Putamen (tissue), 1 donor: ENCODE measurements around the gene DCHS1.
A peak's percentile ranks its signal among the peaks of the same experiment; 100 is the strongest.

Source experiments
- DNase-seq: peaks from one replicate; pipeline ENCODE4 v3.0.0-alpha.2; 2016; ENCODE audit warnings: low spot score

Gene DCHS1

DNA sequence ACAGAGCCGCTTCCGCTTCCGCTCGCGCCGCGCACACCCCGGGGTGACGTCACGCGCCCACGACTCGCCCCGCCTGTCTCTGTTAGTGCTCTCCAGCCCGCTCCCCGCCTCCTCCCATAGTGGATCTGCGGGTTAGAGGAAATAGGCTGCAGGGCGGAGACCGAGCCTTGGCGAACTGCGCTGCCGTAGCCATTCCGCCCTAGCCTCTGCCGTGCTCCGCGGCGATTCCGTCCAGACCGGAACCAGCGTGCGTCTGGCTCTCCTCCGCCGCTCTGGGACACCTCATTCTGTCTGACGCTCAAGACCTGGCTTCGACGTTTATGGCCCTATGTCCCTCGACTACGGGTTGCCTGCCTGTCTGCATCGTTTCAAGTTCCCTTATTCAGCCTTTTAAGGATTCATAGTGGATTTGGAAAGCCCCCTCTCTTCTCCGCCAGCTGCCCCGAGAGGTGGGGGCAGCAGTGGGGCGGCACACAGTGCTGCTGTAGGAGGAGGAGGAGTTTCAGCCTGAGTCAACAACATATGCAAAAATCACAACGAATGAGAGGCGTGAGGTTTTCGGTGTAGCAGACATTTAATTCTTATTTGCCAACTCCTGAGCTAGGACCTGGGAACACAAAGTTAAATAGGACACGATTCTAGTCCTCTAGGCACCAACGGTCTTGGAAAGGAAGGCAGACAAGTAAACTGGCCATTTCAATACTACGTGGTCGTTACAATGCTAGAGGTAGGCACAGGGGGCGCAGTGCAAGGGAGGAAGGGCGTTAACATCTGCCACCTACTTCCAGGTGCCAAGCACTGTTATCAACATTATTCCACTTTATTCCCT lies 43.2 kb downstream of the DCHS1 start, which contains the start of gene TAF10:
TSS of gene TAF10 (minus strand) at position 4 of the 829 bp plus-strand sequence. CDS start 27 bp downstream, outside the sequence.
- peak; percentile 96 for DNase-seq

GRCh38 chr11:6611963-6612212 lies 43.7 kb downstream of the DCHS1 start:
- peak; percentile 13 for DNase-seq

DNA sequence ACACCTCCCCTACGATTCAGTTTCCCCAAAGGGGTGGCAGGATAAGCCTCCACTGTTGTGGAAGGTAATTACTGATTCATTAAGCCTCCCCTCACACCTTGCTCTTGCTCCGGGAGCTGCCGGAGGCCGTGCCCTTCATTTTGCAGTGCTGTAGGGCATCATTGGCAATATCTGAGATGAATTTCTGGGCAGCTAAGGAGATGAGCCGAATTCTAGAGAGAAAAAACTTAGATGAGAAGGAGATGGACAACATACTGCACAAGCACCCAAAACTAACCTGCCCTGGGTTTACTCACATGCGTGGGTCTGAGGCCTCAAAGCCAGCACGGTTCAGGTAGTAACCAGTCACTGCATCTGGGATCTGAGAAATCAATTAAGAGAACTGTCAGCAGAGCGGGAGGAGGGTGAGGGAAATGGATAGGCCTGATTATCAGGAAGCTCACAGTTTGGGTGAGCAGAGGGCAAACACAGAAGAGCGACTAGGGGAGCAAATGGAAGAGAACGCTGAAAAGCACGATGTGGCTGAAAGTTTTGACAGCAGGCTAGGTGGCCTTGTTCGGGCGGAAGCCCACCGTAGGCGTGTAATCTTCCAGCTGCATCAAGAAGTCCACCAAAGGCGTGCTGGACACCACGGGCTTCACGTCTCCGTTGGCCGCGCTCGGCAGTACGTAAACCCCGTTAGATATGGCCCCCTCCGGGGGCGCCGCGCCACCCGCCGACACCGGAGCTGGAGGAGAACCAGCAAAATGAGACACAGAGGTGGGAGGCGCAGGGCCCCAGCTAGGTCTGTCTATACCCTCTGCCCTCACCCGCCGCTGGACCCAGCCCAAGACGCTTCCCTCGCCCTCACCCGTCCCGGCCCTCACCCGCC lies 44.3 kb downstream of the DCHS1 start:
- DNase-seq: no peak

DNA sequence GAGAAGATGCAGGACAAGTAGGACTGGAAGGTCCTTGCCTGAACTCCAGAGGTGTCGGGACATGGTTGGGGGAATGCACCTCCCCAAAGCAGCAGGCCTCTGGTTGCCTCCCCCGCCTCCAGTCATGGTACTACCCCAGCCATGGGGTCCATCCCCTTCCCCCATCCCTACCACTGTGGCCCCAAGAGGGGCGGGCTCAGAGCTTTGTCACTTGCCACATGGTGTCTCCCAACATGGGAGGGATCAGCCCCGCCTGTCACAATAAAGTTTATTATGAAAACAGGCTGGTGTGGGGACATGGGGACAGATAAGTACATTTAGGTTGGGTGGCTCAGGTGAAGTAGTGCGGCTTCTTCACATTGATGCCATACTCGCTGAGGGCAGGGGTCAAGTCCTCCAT lies 45.0 kb downstream of the DCHS1 start:
- DNase-seq: no peak

GRCh38 chr11:6609502-6610015 lies 46.0 kb downstream of the DCHS1 start:
- no peak for DNase-seq

GRCh38 chr11:6608726-6609501 lies 46.7 kb downstream of the DCHS1 start:
- DNase-seq: no peak

DNA sequence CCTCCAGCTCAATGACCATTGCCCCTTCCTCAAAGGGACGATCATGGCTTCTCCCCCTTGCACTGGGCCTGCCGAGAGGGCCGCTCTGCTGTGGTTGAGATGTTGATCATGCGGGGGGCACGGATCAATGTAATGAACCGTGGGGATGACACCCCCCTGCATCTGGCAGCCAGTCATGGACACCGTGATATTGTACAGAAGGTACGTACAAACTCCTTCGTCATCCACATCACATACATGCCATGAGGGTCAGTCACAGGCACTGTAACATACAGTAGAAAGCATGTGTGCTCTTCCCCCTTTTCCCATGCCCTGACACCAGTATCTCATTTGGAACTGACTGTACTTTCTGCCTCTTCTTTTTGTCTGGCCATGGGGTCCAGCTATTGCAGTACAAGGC lies 47.6 kb downstream of the DCHS1 start:
- DNase-seq: no peak

- no peak for DNase-seq
Measured at GRCh38 chr11:6607190-6607795, 48.3 kb downstream of the DCHS1 start.

GRCh38 chr11:6606471-6607189 lies 49.0 kb downstream of the DCHS1 start:
- peak; percentile 84 for DNase-seq

- no peak for DNase-seq
Measured at GRCh38 chr11:6604790-6605189, 50.8 kb downstream of the DCHS1 start.

- peak; percentile 64 for DNase-seq
Measured at GRCh38 chr11:6604081-6604626, 51.5 kb downstream of the DCHS1 start.

- peak; percentile 91 for DNase-seq
Measured at GRCh38 chr11:6603287-6604080, 52.1 kb downstream of the DCHS1 start, which contains the start of the genes ILK and RRP8. Gene ILK (plus strand): TSS chr11:6603774. CDS start chr11:6604272, 498 bp downstream. Gene RRP8 (minus strand): TSS chr11:6603616. CDS start chr11:6603502, 114 bp downstream.

DNA sequence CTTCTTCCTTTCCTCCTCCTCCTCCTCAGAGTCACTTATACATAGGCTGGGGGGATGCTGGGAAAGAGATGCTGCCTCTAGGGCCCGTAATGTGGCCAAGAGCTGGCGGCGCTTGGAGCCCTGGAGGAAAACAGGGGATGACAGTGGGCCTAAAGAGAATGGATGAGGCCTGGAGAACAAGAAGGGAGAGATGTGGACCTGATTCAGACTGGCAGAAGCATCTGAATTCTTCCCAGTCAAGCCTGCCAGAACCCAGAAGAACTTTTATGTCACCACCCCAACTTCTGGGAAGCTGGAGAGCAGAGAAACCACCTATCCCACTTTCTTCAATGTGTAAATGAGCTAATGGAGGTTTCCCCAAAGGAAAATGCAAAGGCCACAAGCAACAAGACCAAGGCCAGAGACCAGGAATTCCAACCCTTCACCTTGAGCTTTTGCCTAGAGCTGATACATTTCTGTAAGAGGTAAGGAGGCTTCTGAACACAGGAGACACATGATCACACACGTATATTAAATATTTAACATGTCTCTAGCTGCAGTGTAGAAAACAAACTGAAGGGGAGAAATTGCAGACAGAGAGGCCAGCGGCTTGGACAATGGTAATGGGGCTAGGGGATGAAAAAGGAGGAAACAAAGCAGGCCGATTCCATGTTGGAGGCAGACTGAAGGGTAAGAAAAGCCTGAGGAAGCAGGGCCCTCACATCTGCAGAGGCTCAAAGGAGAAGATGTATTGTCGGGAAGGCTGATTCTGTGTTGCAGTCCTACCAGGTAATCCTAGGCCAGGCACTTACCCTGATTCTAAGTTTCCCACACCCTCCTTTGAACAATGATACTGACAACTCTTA lies 53.3 kb downstream of the DCHS1 start:
- no peak for DNase-seq

- no peak for DNase-seq
Measured at GRCh38 chr11:6601041-6601461, 54.6 kb downstream of the DCHS1 start.

- DNase-seq: no peak
Measured at GRCh38 chr11:6599881-6600390, 55.7 kb downstream of the DCHS1 start.

GRCh38 chr11:6599449-6599848 lies 56.2 kb downstream of the DCHS1 start:
- DNase-seq: no peak

- no peak for DNase-seq
Measured at GRCh38 chr11:6598555-6598954, 57.1 kb downstream of the DCHS1 start.

DNA sequence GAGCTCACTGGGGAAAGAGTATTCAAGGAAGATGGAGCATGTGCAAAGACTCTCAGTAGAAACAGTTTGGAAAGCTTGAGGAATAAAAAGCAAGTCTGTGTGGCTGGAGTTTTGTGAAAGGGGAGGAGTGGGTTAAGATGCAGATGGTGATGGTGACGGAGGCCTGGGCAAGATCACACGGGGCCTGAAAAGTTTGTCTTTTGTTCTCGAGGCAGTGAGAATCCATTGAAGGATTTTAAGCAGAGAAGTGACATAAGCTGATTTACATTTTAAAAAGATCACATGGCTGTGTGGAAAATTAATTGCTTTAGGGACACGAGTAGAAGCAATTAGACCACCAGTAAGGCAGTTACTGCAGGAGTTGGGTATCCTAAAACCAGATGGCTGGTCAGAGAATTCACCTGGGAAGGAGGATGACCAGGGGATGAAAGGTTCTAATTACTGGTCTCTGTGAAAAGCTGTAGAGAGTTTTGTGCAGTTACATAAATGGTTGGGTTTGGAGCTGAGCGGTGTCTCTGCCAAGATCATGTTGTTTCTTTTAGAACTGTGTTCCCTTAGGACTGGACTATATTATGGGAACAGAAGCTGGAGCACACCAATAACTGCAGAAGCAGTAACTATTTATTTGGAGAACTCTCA lies 59.3 kb downstream of the DCHS1 start:
- DNase-seq: peak; percentile 70
